GM23248 (cell line): ENCODE data around the gene GNG10.

Source experiments
- EZH2 ChIP-seq: fragments of 200-600 bp; sonication (generic); IDR thresholded peaks from 2 replicates; pipeline ENCODE4 v1.6.1; 2018; ENCODE audit warnings: antibody characterized with exemption, mild to moderate bottlenecking; ENCODE audit not compliant: insufficient read depth, poor library complexity, severe bottlenecking
- EZH2phosphoT487 ChIP-seq: fragments of 200-600 bp; sonication (generic); IDR thresholded peaks from 2 replicates; pipeline ENCODE4 v1.6.1; 2018; ENCODE audit warnings: antibody characterized with exemption, moderate library complexity, mild to moderate bottlenecking, low read depth; ENCODE audit not compliant: insufficient read depth

DNA sequence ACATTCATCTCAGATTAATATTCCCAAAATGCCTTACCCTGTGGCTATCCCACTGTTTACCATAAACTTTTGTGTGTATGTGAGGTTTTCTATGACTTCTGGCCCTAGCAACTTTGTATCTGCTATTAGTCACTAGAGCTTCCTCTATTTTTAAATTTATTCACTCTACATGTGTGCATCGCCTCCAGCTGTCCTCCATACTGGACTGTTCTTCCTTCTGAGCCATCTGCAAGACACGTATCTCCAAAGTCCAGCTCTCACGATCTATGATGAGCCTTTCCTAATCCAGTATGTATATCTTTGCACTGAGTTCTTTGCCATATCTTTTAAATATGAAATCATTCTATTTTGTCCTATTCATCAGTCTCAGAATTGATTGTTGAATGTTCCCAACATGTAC is 1.7 kb upstream of the GNG10 start:
- TF ChIP-seq EZH2: no peak
- no peak for TF ChIP-seq EZH2phosphoT487
